Panc1 (cell line): Measurements from ENCODE around the gene RPL35.

ENCODE experiments used
- CTCF ChIP-seq: fragments of 450-650 bp; IDR thresholded peaks from 2 replicates; pipeline ENCODE4 v1.5.1; 2017; ENCODE audit warnings: mild to moderate bottlenecking
- POLR2AphosphoS5 ChIP-seq: IDR thresholded peaks from 2 replicates; pipeline ENCODE4 v1.6.1; 2012; ENCODE audit warnings: mild to moderate bottlenecking, low read depth, low read length, moderate library complexity
- REST ChIP-seq, 2 experiments: IDR thresholded peaks; 2 replicates each; pipeline ENCODE4 v1.6.1; 2011 to 2012; ENCODE audit warnings: low read depth in 2 of 2, control low read depth in 1 of 2, low read length in 1 of 2, mild to moderate bottlenecking in 1 of 2, moderate library complexity in 1 of 2; ENCODE audit not compliant: insufficient read depth in 1 of 2
- SIN3A ChIP-seq: IDR thresholded peaks from 2 replicates; pipeline ENCODE4 v1.6.1; 2012; ENCODE audit warnings: low read depth, mild to moderate bottlenecking, low read length, moderate library complexity, borderline replicate concordance; ENCODE audit not compliant: insufficient read depth
- TCF7L2 ChIP-seq: IDR thresholded peaks from 2 replicates; pipeline ENCODE4 v1.6.1; 2011; ENCODE audit warnings: mild to moderate bottlenecking, low read depth, low read length, inconsistent platforms

- TF ChIP-seq CTCF (no peak), SIN3A (no peak), POLR2AphosphoS5 (no peak), TCF7L2 (no peak), REST (IDR thresholded peaks at IDR 0.05; ENCODE audit: insufficient read depth in 1 of 2, low read depth in 2 of 2, low read length in 1 of 2) (no peak)
These were observed 6.9 kb downstream of the RPL35 start for GRCh38 chr9:124854822-124855221.
